Measurements from ENCODE around the gene CD2.

CD2 gene

GRCh38 chr1:116722016-116722838 lies 32.0 kb upstream of the CD2 start:
- no peak for TF ChIP-seq ZFX (IDR thresholded peaks at IDR 0.05; ENCODE audit: borderline replicate concordance)
- TF ChIP-seq, protein P1, sequence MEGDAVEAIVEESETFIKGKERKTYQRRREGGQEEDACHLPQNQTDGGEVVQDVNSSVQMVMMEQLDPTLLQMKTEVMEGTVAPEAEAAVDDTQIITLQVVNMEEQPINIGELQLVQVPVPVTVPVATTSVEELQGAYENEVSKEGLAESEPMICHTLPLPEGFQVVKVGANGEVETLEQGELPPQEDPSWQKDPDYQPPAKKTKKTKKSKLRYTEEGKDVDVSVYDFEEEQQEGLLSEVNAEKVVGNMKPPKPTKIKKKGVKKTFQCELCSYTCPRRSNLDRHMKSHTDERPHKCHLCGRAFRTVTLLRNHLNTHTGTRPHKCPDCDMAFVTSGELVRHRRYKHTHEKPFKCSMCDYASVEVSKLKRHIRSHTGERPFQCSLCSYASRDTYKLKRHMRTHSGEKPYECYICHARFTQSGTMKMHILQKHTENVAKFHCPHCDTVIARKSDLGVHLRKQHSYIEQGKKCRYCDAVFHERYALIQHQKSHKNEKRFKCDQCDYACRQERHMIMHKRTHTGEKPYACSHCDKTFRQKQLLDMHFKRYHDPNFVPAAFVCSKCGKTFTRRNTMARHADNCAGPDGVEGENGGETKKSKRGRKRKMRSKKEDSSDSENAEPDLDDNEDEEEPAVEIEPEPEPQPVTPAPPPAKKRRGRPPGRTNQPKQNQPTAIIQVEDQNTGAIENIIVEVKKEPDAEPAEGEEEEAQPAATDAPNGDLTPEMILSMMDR (IDR thresholded peaks at IDR 0.05) = no peak
- no peak overlapping the region for H3K27ac ChIP-seq

DNA sequence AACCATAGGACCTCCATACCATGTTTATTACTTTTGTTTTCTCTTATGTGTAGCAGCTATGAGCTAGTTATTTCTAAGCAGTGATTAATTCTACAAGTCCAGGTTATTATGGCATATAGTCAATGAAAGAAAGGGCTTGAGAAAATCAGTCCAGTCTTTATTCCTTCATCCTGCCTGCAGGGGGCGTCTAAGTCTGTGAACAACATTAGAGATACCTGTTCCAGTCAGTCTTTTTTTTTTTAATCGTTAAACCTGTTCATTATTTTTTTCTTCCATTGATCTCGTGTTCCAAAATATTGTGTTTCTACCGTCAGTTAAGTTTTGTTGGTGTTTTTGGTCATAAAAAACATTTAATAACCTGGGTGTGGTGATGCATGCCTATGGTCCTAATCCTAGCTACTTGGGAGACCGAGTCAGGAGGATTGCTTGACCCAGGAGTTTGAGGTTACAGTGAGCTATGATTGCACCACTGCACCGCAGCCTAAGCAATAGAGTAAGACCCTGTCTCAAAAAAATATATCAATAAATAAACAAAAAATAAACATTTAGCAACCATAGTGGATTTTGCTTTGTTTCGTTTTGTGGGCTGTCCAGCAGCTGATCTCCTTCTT lies 29.4 kb upstream of the CD2 start:
- no peak overlapping the region for H3K27ac ChIP-seq
- TF ChIP-seq, protein P1 (IDR thresholded peaks at IDR 0.05) = peak; percentile 92
- no peak for TF ChIP-seq ZFX (IDR thresholded peaks at IDR 0.05; ENCODE audit: borderline replicate concordance)

DNA sequence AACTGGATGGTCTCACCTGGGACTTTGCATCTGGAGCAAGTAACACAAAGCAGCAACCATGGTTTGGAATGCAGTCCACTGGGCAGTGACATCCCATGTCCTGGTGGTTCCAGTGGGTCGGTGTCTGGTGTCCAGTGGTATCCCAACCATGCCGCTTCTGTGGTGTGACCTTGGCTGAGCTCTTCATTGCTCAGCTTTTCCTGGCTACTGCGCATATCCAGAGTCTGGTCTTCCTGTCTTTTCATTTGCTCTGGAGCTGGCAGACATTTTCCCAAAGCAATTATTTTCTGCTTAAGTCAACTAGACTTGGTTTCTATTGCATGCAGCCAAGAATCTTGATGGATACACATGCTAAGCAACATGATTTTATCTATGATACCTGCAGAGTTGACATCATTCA lies 28.4 kb upstream of the CD2 start:
- TF ChIP-seq ZFX (IDR thresholded peaks at IDR 0.05; ENCODE audit: borderline replicate concordance) = no peak
- TF ChIP-seq, protein P1 (IDR thresholded peaks at IDR 0.05) = no peak
- no peak overlapping the region for H3K27ac ChIP-seq

DNA sequence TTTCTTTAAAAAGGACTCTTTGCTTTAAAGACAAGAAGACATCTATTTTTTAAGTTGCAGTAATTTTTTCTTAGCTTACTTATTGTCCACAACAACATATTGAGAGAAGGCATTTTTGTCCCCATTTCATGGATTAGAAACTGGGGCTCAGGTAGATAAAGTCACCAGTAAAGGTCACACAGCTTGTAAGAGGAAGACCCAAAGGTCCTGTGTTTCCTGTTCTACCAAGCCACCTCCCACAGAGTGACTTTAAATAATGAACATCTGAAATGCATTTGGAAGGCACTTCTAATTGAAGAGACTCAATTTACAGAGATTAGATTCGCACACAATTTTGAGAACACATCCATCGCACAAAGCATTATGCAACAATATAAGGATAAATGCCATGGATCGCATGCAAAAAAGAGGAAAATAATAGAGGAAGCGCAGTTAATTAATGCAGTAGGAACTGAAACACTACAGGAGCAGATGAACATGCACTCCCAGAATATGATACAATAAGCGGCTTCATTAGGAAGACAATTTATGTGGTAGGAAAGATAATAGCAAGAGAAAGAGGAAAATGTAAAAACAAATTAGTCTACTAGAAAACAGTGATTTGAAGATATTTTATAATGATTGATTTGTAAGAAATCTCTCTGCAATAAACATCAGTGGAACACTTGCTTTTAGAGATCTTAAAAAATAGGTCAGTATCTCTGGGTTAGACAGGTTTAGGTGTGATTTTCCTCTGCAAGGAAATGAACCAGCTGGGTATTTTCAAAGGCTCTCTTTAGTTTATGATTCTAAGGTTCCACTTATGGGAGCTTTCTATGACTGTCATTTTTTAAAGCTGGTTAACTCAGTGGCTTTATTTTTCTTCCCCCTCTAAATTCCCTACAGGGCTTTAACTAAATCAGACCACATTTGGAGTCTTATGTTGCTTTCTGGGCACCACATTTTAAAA lies 27.1 kb upstream of the CD2 start:
- TF ChIP-seq, protein P1 (IDR thresholded peaks at IDR 0.05) = no peak
- no peak for TF ChIP-seq ZFX (IDR thresholded peaks at IDR 0.05; ENCODE audit: borderline replicate concordance)
- no peak overlapping the region for H3K27ac ChIP-seq

- no peak overlapping the region for H3K27ac ChIP-seq
- TF ChIP-seq ZFX (IDR thresholded peaks at IDR 0.05; ENCODE audit: borderline replicate concordance) = no peak
- TF ChIP-seq, protein P1 (IDR thresholded peaks at IDR 0.05) = no peak
Measured at GRCh38 chr1:116731439-116731838, 22.8 kb upstream of the CD2 start.

- TF ChIP-seq, protein P1 (IDR thresholded peaks at IDR 0.05) = no peak
- TF ChIP-seq ZFX (IDR thresholded peaks at IDR 0.05; ENCODE audit: borderline replicate concordance) = no peak
- no peak overlapping the region for H3K27ac ChIP-seq
Measured at GRCh38 chr1:116732726-116733125, 21.5 kb upstream of the CD2 start.
